Cardiac muscle cell (in vitro differentiated cells and primary cell): Measurements from ENCODE around the gene ZNF410. TPM values are rescaled to one million over a fixed set of nuclear protein-coding genes. Genes with fewer than 3 reads are reported as not detected.

Experiments used
- DNase-seq, 2 donors: peaks; one replicate each; pipeline versions ENCODE4 v3.0.0 to v3.0.0-alpha.2; 2010 to 2017; ENCODE audit warnings: low read depth in 1 of 2, low spot score in 1 of 2
- H3K27ac ChIP-seq: fragments of 200-600 bp; sonication (generic); 2 replicates; pipeline ENCODE4 v1.5.1; 2016
- H3K27me3 ChIP-seq: fragments of 200-600 bp; sonication (generic); 2 replicates; pipeline ENCODE4 v1.6.0; 2016; ENCODE audit warnings: control low read depth
- H3K36me3 ChIP-seq: fragments of 200-600 bp; sonication (generic); 2 replicates; pipeline ENCODE4 v1.5.1; 2016; ENCODE audit warnings: control low read depth
- H3K4me1 ChIP-seq: fragments of 200-600 bp; sonication (generic); 2 replicates; pipeline ENCODE4 v1.8.1; 2017; ENCODE audit warnings: low read depth, mild to moderate bottlenecking, mixed run types
- H3K4me3 ChIP-seq: fragments of 200-600 bp; sonication (generic); 2 replicates; pipeline ENCODE4 v1.5.1; 2016; ENCODE audit warnings: mild to moderate bottlenecking
- H3K9me3 ChIP-seq: fragments of 200-600 bp; sonication (generic); 2 replicates; pipeline ENCODE4 v1.5.1; 2017; ENCODE audit warnings: low read depth, mild to moderate bottlenecking, control low read depth
- CTCF ChIP-seq: IDR thresholded peaks from 2 replicates; pipeline ENCODE4 v1.5.1; 2012; ENCODE audit warnings: low read depth, mild to moderate bottlenecking, low read length
- polyA plus RNA-seq: library from polyadenylated mRNA; unstranded; fragments of >200 nt; fragmentation: Nextera tagmentation; extraction: Ambion mirVana; gene quantifications from 2 replicates; pipeline ENCODE4 v1.2.1, GENCODE V29; 2016
- total RNA-seq: library from RNA; depleted of rRNA; stranded (reverse); fragments of >200 nt; gene quantifications from 2 replicates; pipeline ENCODE4 v1.2.3, GENCODE V29; 2016

ZNF410 gene
- total and polyA plus RNA-seq, 2 experiments from 2014 or later, result 29.9 to 32.9 TPM

- Histone ChIP-seq H3K36me3 (no peaks in the 10 kb centered on the region), H3K9me3 (no peaks in the 10 kb centered on the region), H3K27ac (no peak overlapping the region), H3K4me1 (no peaks in the 10 kb centered on the region), H3K27me3 (no peaks in the 10 kb centered on the region), H3K4me3 (no peak overlapping the region)
- no peak for DNase-seq
- no peak for TF ChIP-seq CTCF
Observed at GRCh38 chr14:73846947-73847346, 39.7 kb upstream of the ZNF410 start.

- no peaks in the 10 kb centered on the region for H3K27me3 ChIP-seq
- H3K27ac ChIP-seq, result peak overlapping the region; percentile 89
- peak overlapping the region; percentile 51 for H3K4me3 ChIP-seq
- TF ChIP-seq CTCF, result no peak
- H3K36me3 ChIP-seq, result no peaks in the 10 kb centered on the region
- no peaks in the 10 kb centered on the region for H3K9me3 ChIP-seq
- H3K4me1 ChIP-seq, result no peaks in the 10 kb centered on the region
- peak in 1 of 2 donors; percentile 21 for DNase-seq
Observed at GRCh38 chr14:73851000-73851399, 35.7 kb upstream of the ZNF410 start.

- H3K4me3 ChIP-seq, result peak within 1 kb of the TSS; percentile 51
- TF ChIP-seq CTCF, result no peak
Observed at GRCh38 chr14:73851567-73852382, 34.9 kb upstream of the ZNF410 start, which contains the start of gene PTGR2. Gene PTGR2 (plus strand): TSS chr14:73851831. CDS start chr14:73858863, 7,032 bp downstream.

GRCh38 chr14:73859145-73859544 lies 27.5 kb upstream of the ZNF410 start:
- no peak for DNase-seq
- Histone ChIP-seq H3K4me3 (no peak overlapping the region), H3K36me3 (peaks cover 9% of the 10 kb centered on the region), H3K4me1 (no peaks in the 10 kb centered on the region), H3K27me3 (no peaks in the 10 kb centered on the region), H3K9me3 (no peaks in the 10 kb centered on the region), H3K27ac (no peak overlapping the region)
- TF ChIP-seq CTCF, result no peak

More at GRCh38 chr14:73851567-73852382, 34.9 kb upstream of the ZNF410 start, which contains the start of gene PTGR2:
- H3K27ac ChIP-seq, result peak within 1 kb of the TSS; percentile 89
- no peaks in the 10 kb centered on the region for H3K27me3 ChIP-seq
- peak; percentile 99 for DNase-seq
- H3K4me1 ChIP-seq, result no peaks in the 10 kb centered on the region
- no peaks in the 10 kb centered on the region for H3K36me3 ChIP-seq
- H3K9me3 ChIP-seq, result no peaks in the 10 kb centered on the region

GRCh38 chr14:73861073-73861472 lies 25.6 kb upstream of the ZNF410 start:
- no peaks in the 10 kb centered on the region for H3K4me1 ChIP-seq
- H3K4me3 ChIP-seq, result no peak overlapping the region
- no peak overlapping the region for H3K27ac ChIP-seq
- no peak for TF ChIP-seq CTCF
- no peaks in the 10 kb centered on the region for H3K9me3 ChIP-seq
- H3K27me3 ChIP-seq, result no peaks in the 10 kb centered on the region
- peaks cover 9% of the 10 kb centered on the region for H3K36me3 ChIP-seq
- DNase-seq, result no peak
